D341Med (cell line): ENCODE results near the gene INS.

ENCODE experiments used
- DNase-seq: peaks from one replicate; pipeline ENCODE4 v3.0.0; 2012; ENCODE audit warnings: low spot score

Gene INS

DNA sequence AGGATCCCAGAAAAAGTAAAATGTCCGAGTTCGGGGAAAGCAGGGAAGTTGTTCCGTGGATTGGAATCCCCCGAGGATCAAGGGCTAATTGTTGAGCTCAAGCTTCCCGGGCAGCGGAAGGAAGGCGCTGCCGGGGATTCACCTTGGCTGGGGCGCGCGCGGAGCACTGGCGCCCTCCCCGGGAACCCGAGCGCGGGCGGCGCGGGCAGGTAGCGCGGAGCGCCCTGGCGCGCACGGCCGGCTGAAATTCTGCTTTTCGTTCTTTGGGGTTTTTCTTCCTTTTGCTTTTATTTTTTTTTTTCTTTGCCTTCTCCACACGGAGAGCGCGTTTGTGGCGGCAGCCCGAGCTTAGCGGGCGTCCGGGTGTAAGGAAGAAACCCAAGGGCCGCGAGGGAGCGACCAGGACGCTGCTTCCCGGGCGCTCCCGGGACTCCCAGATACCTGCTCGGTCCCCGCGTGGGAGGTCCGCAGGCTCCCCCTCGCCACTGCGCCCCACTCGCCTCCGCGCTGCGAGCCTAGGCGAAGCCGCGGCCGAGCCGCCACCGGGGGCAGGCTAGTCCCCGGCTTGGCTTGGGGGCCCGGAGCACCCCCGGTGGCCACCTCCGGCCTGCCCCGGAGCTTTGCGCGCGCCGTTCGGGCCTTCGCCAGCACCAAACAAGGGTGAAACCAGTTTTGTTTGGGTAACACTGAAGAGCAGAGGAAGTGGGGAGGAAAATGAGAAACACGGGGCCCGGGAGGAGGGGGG lies 17.0 kb downstream of the INS start:
- no peak for DNase-seq

DNA sequence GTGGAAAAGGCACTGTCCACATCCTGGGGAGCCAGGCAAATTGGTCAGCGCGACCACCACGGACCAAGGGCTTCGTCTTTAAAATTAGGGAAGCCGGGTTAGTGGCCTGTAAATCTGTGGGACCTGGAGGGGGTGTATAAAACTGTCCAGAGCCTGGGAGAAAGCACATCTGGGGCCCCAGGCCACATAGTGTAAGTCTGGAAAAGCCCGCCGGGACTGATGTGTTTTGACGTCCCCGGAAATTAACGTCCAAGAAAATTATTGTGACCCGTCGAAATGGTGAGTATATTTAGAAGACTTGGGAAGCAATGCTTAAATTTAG lies 17.6 kb downstream of the INS start:
- no peak for DNase-seq

DNA sequence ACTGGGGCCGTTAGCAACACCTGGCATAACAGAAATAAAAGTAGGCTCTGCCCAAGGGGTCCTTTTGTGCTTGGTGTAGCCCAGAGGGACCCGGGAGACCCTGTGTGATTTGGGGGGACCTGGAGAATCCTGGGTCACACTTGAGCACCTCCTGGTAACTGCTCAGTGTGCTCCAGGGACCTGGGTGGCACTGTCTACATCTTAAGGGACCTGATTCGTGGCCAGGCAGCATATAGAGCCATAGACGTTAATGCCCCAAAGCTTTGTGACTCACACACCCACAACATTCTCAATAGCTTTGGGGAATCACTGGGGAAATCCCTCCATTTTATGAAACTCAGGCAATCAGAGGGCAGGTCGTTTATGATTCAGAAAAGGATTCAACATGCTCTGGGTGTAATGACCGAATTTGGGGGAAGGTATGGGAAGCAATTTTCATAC lies 18.2 kb downstream of the INS start:
- DNase-seq: no peak

DNA sequence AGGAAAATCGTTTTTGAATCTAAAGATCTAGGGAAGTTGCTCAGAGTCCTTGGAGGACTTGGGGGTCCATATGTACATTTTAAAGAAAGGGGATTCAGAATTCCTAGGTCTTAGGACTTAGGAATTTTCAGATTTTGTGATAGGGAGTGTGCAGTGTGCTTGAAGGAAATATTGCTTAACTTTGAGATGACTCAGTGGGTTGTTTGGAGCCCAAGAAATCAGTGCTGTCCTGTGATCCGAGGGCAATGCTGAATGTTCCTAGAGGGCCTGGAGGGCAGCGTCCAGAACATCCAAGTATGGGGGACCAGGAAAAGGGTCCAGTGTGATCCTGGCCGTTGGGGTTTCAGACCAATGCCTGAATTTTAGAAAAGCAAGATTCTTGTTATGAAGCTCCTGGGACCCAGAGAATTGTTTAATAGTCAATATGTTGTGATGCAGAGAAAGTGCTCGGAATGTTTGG lies 18.7 kb downstream of the INS start:
- no peak for DNase-seq

DNA sequence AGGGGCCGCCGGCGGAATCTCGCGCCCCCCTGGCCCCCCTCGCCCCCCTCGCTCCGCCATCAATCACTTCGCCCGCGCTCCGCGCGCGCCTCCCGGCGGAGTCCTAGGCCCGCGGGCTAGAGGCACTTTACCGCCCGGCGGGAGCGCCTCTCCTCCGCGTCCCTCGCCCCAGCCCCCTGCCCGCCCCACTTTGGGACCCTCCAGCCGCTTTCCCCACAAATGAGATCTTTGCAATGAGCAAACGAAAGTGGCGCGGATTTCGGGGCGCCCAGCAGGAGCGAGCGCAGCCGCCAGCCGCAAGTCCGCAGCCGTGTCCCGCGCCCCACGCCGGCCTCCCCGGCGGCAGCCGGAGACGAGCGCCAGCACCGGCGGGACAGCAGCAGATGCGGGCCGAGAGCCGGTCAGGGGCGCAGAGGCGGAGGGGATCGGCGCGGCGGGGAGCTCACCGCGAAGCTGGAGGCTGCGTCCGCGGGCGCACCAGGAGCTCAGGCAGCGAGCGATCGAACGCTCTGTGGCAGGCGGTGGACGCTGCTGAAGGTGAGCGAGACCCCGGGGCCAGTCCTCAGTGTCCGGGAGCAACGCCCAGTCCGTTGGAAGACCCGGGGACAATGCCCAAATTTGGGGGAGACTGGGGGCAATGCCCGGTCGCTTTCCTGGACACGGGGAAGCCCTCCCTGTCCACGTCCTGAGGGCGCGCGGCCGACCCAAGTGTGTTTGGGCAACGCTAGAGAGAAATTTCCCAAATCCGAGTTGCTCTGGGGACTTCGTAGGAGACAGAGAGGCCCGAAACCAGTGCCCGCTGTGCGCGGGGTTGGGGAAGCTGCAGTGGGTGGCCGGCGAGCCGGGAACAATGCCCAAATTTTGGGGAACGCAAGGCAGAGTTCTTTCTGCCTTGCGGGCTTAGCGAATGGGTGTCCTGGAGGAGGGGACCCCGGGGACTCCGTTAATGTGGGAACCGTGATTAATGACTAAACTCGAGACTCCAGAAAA lies 20.3 kb downstream of the INS start:
- no peak for DNase-seq

DNA sequence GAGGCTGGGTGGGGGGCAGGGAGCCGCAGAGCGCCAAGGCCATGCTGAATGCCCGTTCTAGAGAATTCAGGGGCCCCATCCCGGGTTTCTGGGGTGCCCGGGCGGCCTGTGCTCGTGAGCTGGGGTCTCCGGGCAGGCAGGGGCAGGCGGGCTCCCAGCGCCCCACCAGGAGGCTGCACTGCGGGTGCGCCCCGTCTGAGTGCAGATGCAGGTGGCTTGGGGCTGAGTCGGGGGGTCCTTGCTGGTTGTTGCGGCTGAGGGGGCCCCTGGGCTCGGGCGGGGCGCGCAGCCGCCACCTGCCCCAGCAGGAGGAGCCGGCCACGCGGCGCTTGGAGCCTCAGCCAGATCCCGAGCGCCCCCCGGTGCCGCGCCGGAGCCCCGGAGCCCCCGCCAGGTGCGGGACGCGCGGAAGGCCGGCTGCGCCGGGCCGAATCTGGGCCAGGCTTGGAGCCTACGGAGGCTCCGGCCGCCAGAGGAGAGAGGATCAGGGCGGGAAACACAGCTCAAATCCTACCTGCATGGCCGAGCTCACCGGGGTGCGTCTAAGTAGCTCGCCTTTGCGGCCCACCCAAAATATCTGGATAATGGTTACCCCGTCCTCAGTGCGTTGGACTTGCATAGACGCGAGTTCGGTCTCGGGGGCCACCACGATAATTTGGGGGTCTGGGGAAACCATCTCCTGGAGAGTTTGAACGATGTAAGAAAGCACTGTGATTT lies 21.2 kb downstream of the INS start:
- no peak for DNase-seq

DNA sequence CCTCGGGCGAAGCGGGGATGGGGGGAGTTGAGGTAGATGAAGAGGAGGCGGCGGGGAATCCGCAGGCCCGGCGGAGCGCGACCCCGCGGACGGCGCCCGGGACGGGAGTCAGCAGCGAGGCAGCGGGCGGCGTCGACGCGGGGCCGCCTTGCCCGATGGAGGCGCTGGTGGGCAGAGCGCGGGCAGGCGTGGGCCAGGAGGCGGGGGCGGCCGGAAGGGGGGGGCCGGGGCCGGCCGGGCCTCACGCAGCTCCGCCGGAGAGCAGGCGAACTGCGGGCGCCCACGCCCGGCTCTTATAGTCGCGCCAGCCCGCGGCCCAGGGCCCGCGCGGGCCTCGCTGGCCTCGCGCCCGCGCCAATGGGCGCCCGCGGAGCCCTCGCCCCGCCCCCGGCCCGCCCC lies 21.9 kb downstream of the INS start, which contains the start of gene IGF2:
IGF2 (minus strand) TSS at position 267 of the 399 bp plus-strand sequence. CDS start 3,866 bp downstream, outside the sequence.
- DNase-seq: peak; percentile 70

DNA sequence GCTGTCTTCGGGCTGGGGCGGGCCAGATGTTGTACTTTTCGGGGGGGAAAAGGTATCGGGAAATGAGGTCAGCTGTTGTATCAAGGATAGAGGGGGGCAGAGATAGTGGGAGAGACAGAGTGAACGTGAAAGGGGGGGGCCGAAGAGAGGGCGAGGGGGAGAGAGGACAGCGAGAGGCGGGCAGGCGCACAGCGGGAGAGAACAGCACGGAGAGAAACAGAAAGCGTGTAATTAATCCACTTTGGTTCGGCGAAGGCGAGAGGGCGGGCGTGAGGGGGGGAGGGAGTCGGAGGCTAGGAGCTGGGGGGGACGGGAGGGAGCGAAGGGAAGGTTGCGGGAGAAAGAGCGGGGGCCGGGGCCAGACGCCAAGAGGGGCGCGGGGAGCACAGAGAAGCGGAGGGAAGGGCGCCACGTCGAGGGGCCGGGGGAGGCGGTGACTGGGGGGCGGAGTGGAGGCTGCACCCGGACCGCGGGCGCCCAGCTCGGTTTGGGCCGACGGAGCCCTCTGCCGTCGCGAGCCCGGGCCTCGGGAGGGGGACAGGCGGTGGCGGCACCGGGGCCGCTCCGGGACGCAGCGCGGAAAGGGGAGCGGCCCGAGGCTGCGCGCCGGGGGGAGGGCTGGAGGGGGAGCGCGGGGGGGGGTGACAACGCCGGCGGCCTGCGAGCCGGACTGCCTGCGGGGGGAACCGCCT lies 22.4 kb downstream of the INS start:
- DNase-seq: no peak

DNA sequence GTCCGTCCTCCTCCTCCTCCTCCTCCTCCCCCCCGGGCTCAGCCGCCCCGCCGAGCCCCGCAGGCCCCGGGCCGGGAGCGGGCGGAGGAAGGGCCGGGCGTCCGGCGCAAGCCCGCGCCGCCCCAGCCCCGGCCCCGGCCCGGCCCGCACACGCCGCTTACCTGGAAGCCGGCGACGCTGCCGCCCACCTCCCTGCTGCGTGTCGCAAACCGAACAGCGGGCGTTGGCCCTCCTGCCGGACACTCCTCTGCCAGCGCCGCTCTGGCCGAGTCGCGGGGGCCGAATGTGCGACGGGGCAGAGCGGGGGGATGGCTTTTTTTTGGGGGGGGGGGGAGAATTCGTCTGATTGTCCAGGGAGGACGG lies 23.0 kb downstream of the INS start:
- no peak for DNase-seq

DNA sequence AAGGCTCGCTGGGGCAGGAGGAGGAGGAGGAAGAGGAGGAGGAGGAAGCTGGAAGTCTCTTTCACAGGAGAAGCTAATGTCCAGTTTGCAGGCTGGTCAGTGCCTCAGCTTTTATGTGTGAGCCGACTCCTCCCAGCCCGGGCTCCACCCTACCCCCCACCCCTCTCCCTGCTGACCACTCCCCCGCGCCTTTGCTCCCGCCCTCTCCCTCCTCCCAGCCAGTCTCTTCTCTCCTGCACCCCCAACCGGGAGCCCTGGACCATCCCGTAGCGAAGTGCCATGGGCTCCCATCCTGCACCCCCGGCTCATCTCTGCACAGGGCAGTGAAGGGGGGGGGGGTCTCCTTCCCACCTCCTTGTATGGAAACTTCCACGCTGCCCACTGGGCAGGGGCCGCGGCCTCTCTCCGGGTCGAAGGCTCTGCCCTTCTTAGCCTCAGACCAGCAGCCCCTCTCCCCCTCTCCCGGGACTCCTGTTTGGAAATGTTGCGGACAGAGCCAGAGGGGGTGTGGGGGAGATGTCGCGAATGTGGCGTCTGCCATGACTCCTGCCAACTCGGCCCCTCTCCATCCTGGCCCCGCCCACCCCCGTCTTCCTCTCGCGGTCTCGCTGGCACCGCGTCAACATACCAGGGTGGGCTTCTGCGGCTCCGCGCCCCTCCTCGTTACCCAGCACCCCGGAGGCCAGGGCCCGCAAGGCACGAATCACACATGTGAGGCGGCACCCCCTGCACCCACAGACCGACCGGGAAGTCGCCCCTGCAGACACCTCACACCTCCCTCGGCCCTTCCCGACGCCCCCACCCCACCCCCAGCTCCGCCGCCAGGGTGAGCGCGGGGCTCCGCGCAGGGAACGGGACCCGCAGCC lies 23.6 kb downstream of the INS start:
- DNase-seq: no peak

DNA sequence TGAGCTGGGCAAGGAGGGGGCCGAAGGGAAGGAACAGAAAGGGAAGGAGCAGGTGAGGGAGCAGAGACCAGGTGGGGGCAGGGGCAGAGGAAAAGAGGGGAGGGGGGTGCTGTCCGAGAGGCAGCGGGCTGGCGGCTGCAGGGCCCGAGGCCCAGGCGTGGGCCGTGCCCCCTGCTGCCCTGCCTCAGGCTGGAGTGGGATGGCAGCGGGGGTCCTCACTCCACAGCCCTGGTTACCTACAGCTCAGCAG lies 24.1 kb downstream of the INS start:
- no peak for DNase-seq

DNA sequence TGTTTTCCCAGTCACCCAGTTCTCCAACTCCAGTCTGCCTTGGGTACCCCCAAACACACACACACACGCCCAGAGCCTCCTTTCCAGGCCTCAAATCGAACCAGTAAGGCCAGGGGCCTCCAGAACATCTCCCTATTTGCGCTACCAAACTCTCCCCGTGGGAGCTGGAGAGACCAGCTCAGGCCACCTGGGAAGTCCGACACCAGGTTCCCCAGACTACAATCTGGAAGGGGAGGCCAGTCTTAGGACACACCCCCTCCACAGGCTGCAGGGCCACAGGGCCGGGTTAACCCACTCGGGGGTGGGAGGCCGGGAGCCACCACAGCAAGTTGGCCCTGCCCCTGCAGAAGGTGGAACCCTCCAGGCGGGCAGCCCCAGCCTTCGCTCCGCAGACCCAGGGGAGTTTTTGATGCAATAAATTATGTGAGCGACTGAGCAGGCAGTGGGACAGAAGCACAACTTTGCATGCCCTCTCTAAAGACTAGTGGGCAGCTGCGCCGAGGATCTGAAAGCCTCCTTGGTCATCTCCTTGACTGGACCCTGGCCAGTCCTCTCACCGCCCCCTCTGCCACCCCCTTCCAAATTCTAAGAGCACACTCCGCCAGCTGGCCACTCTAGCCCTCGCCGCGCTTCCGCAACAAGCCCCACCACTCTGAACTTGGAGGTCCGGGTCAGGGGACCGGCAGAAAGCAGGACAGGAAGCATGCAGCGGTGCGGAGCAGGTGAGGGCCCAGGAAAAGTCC lies 24.6 kb downstream of the INS start:
- no peak for DNase-seq

DNA sequence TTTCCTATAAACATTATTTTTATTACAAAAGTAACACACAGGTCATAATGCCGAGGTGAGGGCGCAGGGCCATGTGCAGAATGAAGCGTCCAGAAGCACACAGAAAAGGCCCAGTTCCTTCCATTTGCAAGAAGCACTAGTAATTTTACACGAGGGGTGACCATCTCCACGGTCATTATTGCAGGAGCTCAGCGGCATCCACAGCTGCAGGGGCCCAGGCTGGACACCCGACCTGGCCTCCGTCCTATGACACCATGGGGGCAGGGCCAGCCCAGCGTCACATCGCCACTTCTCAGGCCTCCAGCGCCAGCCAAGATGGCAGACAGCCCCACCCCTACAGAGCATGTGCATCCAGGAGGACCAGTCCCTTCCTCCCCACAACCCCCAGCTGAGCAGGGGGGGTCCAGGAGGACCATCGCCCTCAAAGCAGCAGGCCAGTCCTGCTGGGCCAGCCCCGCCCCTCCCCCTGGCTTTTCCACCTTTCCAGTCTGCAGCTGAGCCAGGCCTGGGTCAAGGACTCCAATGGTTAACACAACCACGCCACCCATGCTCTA lies 25.3 kb downstream of the INS start:
- DNase-seq: no peak

DNA sequence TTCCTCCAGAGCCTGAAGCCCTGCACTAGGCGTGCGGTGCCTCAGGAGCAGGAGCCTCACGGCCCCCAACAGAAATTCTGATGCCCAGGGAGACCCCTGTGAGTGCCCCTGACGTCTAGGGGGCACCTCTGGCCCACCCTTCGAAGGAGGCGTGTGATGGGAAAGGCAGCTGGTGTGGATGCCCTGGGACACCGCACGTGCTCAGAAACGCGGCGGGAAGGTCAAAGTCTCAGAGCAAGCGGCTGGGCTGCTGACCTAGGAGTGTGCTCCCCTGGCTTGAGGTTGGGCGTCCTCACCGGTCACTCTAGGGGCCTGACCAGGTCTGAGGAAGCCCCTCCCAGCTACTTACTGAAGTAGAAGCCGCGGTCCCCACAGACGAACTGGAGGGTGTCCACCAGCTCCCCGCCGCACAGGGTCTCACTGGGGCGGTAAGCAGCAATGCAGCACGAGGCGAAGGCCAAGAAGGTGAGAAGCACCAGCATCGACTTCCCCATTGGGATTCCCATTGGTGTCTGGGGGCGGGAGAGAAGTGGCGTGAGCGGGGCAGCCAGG lies 25.9 kb downstream of the INS start:
- DNase-seq: no peak

DNA sequence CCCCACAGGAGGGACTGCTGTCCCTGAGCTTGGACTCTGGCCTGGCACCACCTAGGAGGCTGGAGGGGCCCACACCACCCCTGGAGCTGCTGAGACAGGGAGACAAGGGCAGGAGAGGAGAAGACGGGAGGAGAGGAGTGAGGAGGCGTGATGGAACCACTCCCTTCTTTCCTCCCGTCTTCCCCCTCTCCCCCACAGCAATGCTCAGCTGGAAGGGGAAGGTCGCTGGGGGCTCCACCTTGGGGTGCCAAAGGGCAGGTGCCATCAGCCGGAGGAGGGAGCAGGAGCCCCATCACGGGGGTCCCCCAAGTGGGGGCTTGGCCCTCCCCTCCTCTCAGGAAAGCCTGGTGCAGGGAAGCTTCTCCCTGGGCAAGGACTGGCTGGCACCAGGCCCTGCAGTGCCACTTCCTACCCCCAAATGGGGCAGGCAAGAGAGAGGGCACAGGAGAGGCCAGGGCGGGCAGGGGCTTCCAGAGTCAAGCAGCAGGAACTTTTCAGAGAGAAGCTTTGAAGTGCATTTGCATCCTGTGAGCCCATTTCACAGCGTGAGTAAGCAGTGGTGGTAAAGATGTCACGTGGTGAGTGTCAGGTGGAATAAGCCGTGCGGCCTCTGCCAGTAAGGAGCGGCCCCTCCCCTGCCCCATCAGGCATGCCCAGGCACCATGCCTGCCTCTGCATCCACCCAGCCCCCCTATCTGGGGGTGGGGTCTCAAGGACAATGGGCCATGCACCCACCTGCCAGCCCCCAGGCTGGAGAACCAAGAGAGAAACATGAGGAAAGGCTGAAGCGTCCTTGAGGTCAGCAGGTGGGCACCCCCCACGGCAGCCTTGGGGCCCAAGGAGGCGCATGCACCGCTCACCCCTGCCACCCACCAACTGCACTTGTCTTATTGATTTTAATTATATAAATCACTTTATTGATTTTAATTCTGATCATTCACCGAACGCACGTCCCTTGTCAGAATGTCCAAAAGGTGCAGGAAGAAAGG lies 26.7 kb downstream of the INS start:
- DNase-seq: no peak

DNA sequence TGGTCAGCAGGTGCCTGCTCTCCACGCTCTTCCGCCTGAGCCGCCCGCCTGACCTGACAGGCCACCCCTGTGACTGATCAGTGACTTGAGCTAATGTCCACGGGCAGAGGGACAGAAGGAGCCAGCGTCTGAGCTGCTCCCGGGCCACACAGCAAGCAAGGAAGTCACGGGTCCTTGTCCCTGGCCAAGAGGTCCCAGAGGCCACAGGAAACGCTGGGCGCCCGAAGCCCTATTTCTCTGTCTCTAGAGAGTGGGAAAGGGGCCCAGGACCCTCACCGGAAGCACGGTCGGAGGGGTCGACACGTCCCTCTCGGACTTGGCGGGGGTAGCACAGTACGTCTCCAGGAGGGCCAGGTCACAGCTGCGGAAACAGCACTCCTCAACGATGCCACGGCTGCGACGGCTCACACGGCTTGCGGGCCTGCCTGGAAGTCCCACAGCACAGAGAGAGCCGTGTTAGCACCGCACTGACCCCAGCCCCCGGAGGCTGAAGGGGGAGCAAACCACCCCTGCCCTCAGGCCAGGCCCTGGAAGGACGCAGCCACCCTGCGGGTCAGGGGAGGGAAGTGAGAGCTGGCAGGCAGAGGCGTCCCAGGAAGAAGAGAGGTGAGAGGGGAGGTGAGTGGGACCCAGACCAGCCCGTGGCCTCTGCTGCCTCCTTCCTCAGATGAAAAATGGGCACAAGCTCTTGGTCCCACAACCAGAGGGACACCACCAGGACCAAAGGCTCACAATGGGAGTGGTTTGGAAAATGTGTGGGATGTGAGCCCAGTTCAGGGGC lies 27.6 kb downstream of the INS start:
- no peak for DNase-seq

DNA sequence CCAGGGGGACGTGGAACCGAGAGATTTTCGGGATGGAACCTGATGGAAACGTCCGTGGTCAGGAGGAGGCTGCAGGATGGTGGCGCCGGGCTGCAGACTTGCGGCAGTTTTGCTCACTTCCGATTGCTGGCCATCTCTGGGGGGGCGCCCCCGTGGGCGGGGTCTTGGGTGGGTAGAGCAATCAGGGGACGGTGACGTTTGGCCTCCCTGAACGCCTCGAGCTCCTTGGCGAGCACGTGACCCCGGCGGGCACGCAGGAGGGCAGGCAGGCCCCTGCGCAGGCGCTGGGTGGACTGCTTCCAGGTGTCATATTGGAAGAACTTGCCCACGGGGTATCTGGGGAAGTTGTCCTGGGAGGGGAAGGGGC lies 28.2 kb downstream of the INS start:
- no peak for DNase-seq

DNA sequence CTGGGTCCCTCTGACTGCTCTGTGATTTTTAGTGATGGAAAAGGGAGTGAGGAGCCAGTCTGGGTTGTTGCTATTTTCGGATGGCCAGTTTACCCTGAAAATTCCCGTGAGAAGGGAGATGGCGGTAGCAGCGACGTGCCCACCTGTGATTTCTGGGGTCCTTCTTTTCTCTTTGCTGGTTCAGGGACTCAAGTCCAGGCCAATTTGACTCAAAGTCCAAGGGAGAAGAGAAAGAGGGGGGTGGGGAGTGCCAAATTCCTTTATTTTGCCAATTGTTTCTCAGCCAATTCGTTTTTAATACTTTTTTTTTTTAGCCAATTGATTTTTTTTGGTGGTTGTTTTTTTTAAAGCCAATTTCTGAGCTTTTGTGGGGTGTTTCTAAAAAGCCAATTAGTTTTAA lies 28.8 kb downstream of the INS start:
- DNase-seq: no peak
